K562 treated with DMSO at 1 percent for 12 hours (cell line): Measurements from ENCODE around the gene KRTAP10-7. TPM values are rescaled to one million over a fixed set of nuclear protein-coding genes. Genes with fewer than 3 reads are reported as not detected.

ENCODE experiments used
- total RNA-seq: library from RNA; unstranded; fragments of 300-600 nt; gene quantifications from 2 replicates; pipeline ENCODE4 v1.2.3, GENCODE V29; 2022; ENCODE audit not compliant: insufficient read depth

Gene KRTAP10-7, protein sequence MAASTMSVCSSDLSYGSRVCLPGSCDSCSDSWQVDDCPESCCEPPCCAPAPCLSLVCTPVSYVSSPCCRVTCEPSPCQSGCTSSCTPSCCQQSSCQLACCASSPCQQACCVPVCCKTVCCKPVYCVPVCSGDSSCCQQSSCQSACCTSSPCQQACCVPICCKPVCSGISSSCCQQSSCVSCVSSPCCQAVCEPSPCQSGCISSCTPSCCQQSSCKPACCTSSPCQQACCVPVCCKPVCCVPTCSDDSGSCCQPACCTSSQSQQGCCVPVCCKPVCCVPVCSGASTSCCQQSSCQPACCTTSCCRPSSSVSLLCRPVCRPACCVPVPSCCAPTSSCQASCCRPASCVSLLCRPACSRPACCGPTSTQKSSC
- not detected in 2 replicates for total RNA-seq

DNA sequence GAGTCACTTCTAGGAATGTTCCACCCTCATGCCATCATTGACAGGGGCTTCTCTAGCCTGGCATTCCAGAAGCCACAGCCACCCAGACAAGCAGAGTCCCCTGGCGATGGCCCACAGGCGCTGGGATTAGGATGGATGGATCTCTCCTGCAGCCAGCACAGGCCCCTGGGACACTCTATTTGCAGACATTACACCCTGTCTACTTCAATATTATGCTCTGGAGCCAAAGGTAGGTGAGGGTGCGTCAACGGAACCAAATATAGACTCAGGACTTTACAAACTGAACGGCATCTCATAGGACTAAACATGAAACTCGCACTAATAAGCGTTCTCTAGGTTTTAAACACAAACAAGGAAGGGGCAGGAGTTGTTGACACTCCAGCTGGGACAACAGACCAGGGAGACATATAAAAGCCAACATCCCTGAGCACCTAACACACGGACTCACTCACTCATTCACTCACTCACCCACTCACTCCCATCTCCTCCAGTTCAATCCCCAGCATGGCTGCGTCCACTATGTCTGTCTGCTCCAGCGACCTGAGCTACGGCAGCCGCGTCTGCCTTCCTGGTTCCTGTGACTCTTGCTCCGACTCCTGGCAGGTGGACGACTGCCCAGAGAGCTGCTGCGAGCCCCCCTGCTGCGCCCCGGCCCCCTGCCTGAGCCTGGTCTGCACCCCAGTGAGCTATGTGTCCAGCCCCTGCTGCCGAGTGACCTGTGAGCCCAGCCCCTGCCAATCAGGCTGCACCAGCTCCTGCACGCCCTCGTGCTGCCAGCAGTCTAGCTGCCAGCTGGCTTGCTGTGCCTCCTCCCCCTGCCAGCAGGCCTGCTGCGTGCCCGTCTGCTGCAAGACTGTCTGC is at the start of gene KRTAP10-7:
Gene KRTAP10-7 (plus strand): TSS at position 480 of the 861 bp plus-strand sequence. CDS start 25 bp downstream, at position 505.

DNA sequence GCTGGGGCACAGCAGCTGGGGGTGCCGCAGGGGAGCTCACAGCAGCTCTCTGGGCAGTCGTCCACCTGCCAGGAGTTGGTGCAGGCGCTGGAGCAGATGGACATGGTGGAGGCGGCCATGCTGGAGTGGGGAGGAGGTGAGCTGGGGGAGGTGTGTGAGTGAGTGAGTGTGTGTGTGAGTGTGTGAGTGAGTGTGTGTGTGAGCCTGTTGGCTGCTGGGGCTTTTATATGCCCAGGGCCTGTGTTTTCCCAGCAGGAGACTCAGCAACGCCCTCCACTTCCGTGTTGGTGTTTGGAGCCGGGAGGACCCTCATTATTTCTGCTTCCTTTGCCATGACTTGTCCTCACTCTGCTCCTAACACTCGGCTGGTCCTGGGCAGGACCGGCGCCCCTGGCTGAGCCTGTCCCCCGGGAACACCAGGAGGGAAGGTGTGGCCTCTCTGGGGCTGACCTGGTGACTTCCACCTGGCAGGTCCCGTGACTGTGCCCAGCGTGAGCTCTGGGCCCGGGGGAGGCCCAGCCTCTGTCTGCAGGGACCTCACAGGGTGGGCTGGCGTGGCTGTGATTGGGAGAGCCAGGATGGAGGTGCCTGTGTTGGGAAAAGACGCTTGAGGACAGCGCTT is 48.9 kb upstream of the KRTAP10-7 start, which contains the start of gene KRTAP10-2:
Gene KRTAP10-2 (minus strand): TSS at position 166 of the 622 bp plus-strand sequence. CDS start 47 bp downstream, at position 119.

DNA sequence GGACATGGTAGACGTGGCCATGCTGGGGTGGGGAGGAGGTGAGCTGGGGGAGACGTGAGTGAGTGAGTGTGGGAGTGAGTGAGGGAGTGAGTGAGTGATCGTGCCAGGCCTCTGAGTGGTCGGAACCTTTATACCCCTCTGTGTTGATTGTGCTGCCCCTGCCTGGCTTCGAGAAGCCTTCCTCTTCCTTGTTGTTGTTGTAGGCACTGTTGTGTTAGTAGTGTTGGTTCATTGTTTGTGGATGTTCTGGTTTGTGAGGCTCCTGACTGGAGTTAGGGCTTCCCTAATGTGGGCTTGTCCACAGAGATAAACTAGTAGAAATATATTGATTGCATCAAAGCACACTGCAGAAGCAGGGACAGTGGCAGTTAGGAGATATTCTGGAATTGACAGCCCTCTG is 41.7 kb upstream of the KRTAP10-7 start, which contains the start of gene KRTAP10-3:
Gene KRTAP10-3 (minus strand): TSS at position 101 of the 400 bp plus-strand sequence. CDS start 80 bp downstream, at position 21.

DNA sequence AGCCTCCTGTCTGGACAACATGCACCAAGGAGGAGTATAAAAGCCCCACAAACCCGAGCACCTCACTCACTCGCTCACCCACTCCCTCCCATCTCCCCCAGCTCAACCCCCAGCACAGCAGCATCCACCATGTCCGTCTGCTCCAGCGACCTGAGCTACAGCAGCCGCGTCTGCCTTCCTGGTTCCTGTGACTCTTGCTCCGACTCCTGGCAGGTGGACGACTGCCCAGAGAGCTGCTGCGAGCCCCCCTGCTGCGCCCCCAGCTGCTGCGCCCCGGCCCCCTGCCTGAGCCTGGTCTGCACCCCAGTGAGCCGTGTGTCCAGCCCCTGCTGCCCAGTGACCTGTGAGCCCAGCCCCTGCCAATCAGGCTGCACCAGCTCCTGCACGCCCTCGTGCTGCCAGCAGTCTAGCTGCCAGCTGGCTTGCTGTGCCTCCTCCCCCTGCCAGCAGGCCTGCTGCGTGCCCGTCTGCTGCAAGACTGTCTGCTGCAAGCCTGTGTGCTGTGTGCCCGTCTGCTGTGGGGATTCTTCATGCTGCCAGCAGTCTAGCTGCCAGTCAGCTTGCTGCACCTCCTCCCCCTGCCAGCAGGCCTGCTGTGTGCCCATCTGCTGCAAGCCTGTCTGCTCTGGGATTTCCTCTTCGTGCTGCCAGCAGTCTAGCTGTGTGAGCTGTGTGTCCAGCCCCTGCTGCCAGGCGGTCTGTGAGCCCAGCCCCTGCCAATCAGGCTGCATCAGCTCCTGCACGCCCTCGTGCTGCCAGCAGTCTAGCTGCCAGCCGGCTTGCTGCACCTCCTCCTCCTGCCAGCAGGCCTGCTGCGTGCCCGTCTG is 26.6 kb upstream of the KRTAP10-7 start, which contains the start of gene KRTAP10-4:
Gene KRTAP10-4 (plus strand): TSS at position 100 of the 827 bp plus-strand sequence. CDS start 30 bp downstream, at position 130.

DNA sequence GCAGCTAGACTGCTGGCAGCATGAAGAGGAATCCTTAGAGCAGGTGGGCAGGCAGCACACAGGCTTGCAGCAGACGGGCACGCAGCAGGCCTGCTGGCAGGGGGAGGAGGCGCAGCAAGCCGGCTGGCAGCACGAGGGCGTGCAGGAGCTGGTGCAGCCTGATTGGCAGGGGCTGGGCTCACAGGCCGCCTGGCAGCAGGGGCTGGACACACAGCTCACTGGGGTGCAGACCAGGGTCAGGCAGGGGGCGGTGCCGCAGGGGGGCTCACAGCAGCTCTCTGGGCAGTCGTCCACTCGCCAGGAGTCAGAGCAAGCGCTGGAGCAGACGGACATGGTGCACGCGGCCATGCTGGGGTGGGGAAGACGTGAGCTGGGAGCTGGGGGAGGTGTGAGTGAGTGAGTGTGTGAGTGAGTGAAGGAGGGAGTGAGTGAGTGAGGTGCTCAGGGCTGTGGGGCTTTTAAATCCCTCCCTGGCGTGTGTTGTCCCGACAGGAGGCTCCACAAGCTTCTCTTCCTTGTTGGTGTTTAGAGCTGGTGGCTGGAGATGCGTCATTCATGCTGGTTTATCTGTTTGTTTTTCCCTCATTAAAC is 20.1 kb upstream of the KRTAP10-7 start, which contains the start of gene KRTAP10-5:
Gene KRTAP10-5 (minus strand): TSS at position 374 of the 591 bp plus-strand sequence. CDS start 26 bp downstream, at position 348.

DNA sequence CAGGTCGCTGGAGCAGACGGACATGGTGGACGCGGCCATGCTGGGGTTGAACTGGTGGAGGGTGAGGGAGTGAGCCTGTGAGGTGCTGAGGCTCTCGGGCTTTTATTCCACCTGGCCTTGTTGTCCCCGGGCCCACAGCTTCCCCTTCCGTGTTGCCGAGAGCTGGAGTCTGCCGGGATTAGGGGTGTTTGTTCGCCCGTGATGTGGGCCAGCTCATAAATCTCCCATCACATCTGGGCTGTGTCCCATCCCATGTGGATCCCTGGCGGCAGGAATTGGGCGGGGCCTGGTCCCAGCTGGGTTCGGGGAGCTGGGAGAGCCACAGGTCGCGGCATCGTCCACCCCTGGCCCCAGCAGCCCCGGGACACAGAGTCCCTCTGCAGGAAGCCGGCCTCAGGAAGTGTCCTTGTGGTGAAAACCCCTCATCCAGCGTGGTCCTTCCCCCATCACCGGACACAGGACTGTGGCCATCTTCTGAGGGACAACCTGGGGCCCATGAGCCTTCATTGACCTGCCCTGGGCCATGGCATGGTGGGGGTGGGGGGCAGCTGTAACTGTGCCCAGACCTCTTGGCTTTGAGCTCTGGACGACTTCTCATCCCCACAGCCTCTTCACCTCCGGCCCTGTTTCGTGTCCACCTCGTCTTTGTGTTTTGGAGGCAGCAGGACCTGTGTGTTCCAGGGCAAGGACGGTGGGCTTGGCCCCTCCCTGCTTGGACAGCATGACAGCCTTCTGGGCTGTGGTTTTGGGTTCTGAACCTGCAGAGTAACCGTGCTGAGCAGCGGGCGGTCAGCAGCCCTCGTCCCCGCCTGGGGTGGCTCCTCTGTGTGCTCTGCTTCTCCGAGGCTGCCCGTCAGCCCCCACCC is 7.7 kb upstream of the KRTAP10-7 start, which contains the start of gene KRTAP10-6:
Gene KRTAP10-6 (minus strand): TSS at position 60 of the 866 bp plus-strand sequence. CDS start 21 bp downstream, at position 39.

DNA sequence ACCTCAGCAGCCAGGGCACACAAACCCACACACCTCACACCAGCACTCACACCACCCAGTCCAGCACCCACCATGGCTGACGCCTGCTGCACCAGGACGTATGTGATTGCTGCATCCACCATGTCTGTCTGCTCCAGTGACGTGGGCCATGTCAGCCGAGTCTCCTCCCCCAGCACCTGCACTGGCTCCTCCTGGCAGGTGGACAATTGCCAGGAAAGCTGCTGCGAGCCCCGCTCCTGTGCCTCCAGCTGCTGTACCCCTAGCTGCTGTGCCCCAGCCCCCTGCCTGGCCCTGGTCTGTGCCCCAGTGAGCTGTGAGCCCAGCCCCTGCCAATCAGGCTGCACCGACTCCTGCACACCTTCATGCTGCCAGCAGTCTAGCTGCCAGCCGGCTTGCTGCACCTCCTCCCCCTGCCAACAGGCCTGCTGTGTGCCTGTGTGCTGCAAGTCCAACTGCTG is 11.7 kb downstream of the KRTAP10-7 start, which contains the start of gene KRTAP10-8:
Gene KRTAP10-8 (plus strand): TSS at position 51 of the 458 bp plus-strand sequence. CDS start 22 bp downstream, at position 73.

DNA sequence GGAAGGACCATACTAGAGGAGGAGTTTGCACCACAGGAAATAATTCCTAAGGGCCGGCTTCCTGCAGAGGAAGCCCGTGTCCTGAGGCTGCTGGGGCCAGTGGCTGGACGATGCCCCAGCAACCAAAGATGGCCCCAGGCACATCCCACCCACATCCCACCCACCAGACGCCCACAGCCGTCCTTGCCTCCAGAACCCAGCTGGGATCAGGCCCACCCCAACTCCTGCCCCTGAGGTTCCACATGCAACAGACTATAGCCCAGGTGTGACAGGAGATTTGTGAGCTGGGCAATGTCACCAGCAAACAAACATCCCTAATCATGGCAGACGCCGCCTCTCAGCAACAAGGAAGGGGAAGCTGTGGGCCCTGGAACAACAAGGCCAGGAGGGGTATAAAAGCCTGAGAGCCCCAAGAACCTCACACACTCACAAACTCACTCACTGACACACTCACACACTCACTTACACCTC is 26.3 kb downstream of the KRTAP10-7 start, which contains the start of gene KRTAP10-9:
Gene KRTAP10-9 (plus strand): TSS at position 421 of the 471 bp plus-strand sequence. CDS start 79 bp downstream, outside the sequence.

DNA sequence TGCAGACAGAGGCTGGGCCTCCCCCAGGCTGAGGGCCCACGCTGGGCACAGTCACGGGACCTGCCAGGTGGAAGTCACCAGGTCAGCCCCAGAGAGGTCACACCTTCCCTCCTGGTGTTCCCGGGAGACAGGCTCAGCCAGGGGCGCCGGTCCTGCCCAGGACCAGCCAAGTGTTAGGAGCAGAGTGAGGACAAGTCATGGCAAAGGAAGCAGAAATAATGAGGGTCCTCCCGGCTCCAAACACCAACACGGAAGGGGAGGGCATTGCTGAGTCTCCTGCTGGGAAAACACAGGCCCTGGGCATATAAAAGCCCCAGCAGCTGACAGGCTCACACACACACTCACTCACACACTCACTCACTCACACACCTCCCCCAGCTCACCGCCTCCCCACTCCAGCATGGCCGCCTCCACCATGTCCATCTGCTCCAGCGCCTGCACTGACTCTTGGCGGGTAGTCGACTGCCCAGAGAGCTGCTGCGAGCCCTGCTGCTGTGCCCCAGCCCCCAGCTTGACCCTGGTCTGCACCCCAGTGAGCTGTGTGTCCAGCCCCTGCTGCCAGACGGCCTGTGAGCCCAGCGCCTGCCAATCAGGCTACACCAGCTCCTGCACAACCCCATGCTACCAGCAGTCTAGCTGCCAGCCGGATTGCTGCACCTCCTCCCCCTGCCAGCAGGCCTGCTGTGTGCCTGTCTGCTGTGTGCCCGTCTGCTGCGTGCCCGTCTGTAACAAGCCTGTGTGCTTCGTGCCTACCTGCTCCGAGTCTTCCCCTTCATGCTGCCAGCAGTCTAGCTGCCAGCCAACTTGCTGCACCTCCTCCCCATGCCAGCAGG is 36.8 kb downstream of the KRTAP10-7 start, which contains the start of gene KRTAP10-10:
Gene KRTAP10-10 (plus strand): TSS at position 339 of the 833 bp plus-strand sequence. CDS start 62 bp downstream, at position 401.

DNA sequence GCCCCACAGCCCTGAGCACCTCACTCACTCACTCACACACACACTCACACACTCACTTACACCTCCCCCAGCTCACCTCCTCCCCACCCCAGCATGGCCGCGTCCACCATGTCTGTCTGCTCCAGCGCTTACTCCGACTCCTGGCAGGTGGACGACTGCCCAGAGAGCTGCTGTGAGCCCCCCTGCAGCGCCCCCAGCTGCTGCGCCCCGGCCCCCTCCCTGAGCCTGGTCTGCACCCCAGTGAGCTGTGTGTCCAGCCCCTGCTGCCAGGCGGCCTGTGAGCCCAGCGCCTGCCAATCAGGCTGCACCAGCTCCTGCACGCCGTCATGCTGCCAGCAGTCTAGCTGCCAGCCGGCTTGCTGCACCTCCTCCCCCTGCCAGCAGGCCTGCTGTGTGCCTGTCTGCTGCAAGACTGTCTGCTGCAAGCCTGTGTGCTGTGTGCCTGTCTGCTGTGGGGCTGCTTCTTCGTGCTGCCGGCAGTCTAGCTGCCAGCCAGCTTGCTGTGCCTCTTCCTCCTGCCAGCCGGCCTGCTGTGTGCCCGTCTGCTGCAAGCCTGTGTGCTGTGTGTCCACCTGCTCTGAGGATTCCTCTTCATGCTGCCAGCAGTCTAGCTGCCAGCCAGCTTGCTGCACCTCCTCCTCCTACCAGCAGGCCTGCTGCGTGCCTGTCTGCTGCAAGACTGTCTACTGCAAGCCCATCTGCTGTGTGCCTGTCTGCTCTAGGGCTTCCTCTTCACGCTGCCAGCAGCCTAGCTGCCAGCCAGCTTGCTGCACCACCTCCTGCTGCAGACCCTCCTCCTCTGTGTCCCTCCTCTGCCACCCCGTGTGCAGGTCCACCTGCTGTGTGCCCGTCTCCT is 46.2 kb downstream of the KRTAP10-7 start, which contains the start of gene KRTAP10-11:
Gene KRTAP10-11 (plus strand): TSS at position 49 of the 856 bp plus-strand sequence. CDS start 45 bp downstream, at position 94.

Other genes with a start within 250 kb of the KRTAP10-7 start
- 3.7 and 5.5 TPM in 2 replicates for gene TRPM2, start 247.0 kb upstream of the KRTAP10-7 start, total RNA-seq
- gene LRRC3, start 145.1 kb upstream of the KRTAP10-7 start, total RNA-seq, result not detected in 2 replicates
- not detected in 2 replicates for gene KRTAP10-1, start 60.4 kb upstream of the KRTAP10-7 start, total RNA-seq
- gene KRTAP10-2, start 49.1 kb upstream of the KRTAP10-7 start, total RNA-seq, result not detected in 2 replicates
- gene KRTAP10-3, start 41.8 kb upstream of the KRTAP10-7 start, total RNA-seq, result not detected in 2 replicates
- gene KRTAP10-4, start 26.9 kb upstream of the KRTAP10-7 start, total RNA-seq, result not detected in 2 replicates
- gene KRTAP10-5, start 20.0 kb upstream of the KRTAP10-7 start, total RNA-seq, result not detected in 2 replicates
- not detected in 2 replicates for gene KRTAP10-6, start 8.1 kb upstream of the KRTAP10-7 start, total RNA-seq
- not detected in 2 replicates for gene KRTAP10-8, start 11.5 kb downstream of the KRTAP10-7 start, total RNA-seq
- not detected in 2 replicates for gene KRTAP10-9, start 26.5 kb downstream of the KRTAP10-7 start, total RNA-seq
- gene KRTAP10-10, start 36.8 kb downstream of the KRTAP10-7 start, total RNA-seq, result not detected in 2 replicates
- not detected in 2 replicates for gene KRTAP10-11, start 45.8 kb downstream of the KRTAP10-7 start, total RNA-seq
- gene KRTAP12-4, start 54.1 kb downstream of the KRTAP10-7 start, total RNA-seq, result not detected in 2 replicates
- not detected in 2 replicates for gene KRTAP12-3, start 57.3 kb downstream of the KRTAP10-7 start, total RNA-seq
- gene KRTAP12-2, start 66.3 kb downstream of the KRTAP10-7 start, total RNA-seq, result not detected in 2 replicates
- gene KRTAP12-1, start 81.6 kb downstream of the KRTAP10-7 start, total RNA-seq, result not detected in 2 replicates
- not detected in 2 replicates for gene KRTAP10-12, start 96.6 kb downstream of the KRTAP10-7 start, total RNA-seq
- gene TSPEAR, start 111.0 kb downstream of the KRTAP10-7 start, total RNA-seq, result not detected in 2 replicates
- 28.6 and 106 TPM in 2 replicates for gene UBE2G2, start 201.2 kb downstream of the KRTAP10-7 start, total RNA-seq
- 71.5 and 102 TPM in 2 replicates for gene SUMO3, start 217.5 kb downstream of the KRTAP10-7 start, total RNA-seq